ENCODE measurements around the gene UGDH. TPM values are rescaled to one million over a fixed set of nuclear protein-coding genes. Genes with fewer than 3 reads are reported as not detected.

UGDH gene
- total and polyA plus RNA-seq, 2 of the 8 experiments (the other 6 are each of a cell fraction or from before 2014, with no cell fraction given): 32.0 to 128 TPM

GRCh38 chr4:39518484-39518883 lies 8.8 kb downstream of the UGDH start:
- FAIRE-seq: no peak
- no peak overlapping the region for H2BK12ac ChIP-seq (ENCODE audit: low read depth, low read length)
- no peak for TF ChIP-seq E2F6 (IDR thresholded peaks at IDR 0.05)

More at GRCh38 chr4:39518484-39518883, 8.8 kb downstream of the UGDH start:
- H3K4ac ChIP-seq (replicated peaks; ENCODE audit: insufficient read length, low read depth, low read length): no peak overlapping the region
- H4K20me1 ChIP-seq (replicated peaks in 1 of 2; ENCODE audit: control insufficient read depth in 1 of 2, insufficient read depth in 2 of 2, low read length in 2 of 2): no peaks in the 10 kb centered on the region
- H3K18ac ChIP-seq (ENCODE audit: extremely low read depth, low read length): no peak overlapping the region
- H3K56ac ChIP-seq (replicated peaks; ENCODE audit: insufficient read length, low read depth, low read length): no peak overlapping the region
- no peak overlapping the region for H3K14ac ChIP-seq (ENCODE audit: insufficient read length)
- ChIA-PET CTCF (ENCODE audit: partially characterized antibody) (no interaction called here), POLR2A (ENCODE audit: partially characterized antibody) (interaction anchor here (0.6 kb wide), 1 partner anchor 204 kb away, joined by 3 read pairs; no protein-coding TSS in a partner anchor)
- 96% methylated on average over 4 of the region's 6 CpGs; no CpG with 5 or more reads in 1 of the 2 experiments for WGBS, 2 experiments (ENCODE audit: extremely low coverage in 1 of 2, insufficient coverage in 1 of 2, insufficient read length in 1 of 2, insufficient replicate concordance in 2 of 2, low coverage in 1 of 2, low lambda C conversion rate in 2 of 2, missing lambda C conversion rate in 1 of 2)
- no peak for DNase-seq (ENCODE audit: low read depth in 1 of 2, low spot score in 2 of 2)
- no peak overlapping the region for H2BK20ac ChIP-seq (ENCODE audit: low read length)
- H3K9me3 ChIP-seq (ENCODE audit: insufficient read depth in 2 of 2, low read depth in 1 of 2, low read length in 1 of 2): no peaks in the 10 kb centered on the region
- no peak overlapping the region for H4K91ac ChIP-seq (replicated peaks; ENCODE audit: insufficient read length, low read length)
- no peak overlapping the region for H2BK120ac ChIP-seq (replicated peaks; ENCODE audit: low read depth, low read length)
- no peak overlapping the region for H3K4me2 ChIP-seq (ENCODE audit: insufficient read depth in 1 of 2, low read depth in 2 of 2, low read length in 2 of 2)
- no peaks in the 10 kb centered on the region for H3K23me2 ChIP-seq (ENCODE audit: low read depth, low read length)
- H3K4me3 ChIP-seq (ENCODE audit: extremely low read depth in 1 of 4, insufficient read depth in 2 of 4, low read depth in 3 of 4, low read length in 4 of 4): no peak overlapping the region
- no peak overlapping the region for H4K5ac ChIP-seq (ENCODE audit: insufficient read length, low read depth, low read length)
- H3K79me1 ChIP-seq (ENCODE audit: low read depth, low read length): no peaks in the 10 kb centered on the region
- H2BK15ac ChIP-seq (ENCODE audit: low read length): no peak overlapping the region
- no peak overlapping the region for H2AK5ac ChIP-seq (ENCODE audit: low read depth, low read length)
- no peak overlapping the region for H4K8ac ChIP-seq (ENCODE audit: extremely low read depth, insufficient read depth, low read length)
- H3K79me2 ChIP-seq (ENCODE audit: control insufficient read depth in 1 of 2, insufficient read depth in 2 of 2, low read length in 2 of 2): peaks cover 0 to 25% of the 10 kb centered on the region in 2 experiments; a peak in 2 of 4 replicates
- H2BK5ac ChIP-seq (ENCODE audit: low read depth, low read length): no peak overlapping the region
- H3K27me3 ChIP-seq (replicated peaks in 1 of 4; ENCODE audit: control insufficient read depth in 3 of 4, extremely low read depth in 1 of 4, insufficient read depth in 3 of 4, low read length in 3 of 4): no peaks in the 10 kb centered on the region
- no peak overlapping the region for H3K9ac ChIP-seq (replicated peaks in 1 of 4; ENCODE audit: extremely low read depth in 1 of 4, low read depth in 3 of 4, low read length in 3 of 4)
- no peak overlapping the region for H3K23ac ChIP-seq (ENCODE audit: insufficient read length)
- H3K36me3 ChIP-seq (ENCODE audit: control insufficient read depth in 2 of 4, insufficient read depth in 4 of 4, low read length in 3 of 4): peaks cover 0 to 41% (median 16%) of the 10 kb centered on the region in 4 experiments; a peak in 4 of 8 replicates
- no peak overlapping the region for H3K27ac ChIP-seq (ENCODE audit: low read depth, low read length)
- H3K4me1 ChIP-seq (replicated peaks in 1 of 4; ENCODE audit: control insufficient read depth in 3 of 4, insufficient read depth in 4 of 4, low read length in 3 of 4): no peaks in the 10 kb centered on the region
- H2AFZ ChIP-seq (ENCODE audit: low read length): no peak overlapping the region

Data from H1 (cell line).